ENCODE measurements around the gene STAT6.

Gene STAT6

DNA sequence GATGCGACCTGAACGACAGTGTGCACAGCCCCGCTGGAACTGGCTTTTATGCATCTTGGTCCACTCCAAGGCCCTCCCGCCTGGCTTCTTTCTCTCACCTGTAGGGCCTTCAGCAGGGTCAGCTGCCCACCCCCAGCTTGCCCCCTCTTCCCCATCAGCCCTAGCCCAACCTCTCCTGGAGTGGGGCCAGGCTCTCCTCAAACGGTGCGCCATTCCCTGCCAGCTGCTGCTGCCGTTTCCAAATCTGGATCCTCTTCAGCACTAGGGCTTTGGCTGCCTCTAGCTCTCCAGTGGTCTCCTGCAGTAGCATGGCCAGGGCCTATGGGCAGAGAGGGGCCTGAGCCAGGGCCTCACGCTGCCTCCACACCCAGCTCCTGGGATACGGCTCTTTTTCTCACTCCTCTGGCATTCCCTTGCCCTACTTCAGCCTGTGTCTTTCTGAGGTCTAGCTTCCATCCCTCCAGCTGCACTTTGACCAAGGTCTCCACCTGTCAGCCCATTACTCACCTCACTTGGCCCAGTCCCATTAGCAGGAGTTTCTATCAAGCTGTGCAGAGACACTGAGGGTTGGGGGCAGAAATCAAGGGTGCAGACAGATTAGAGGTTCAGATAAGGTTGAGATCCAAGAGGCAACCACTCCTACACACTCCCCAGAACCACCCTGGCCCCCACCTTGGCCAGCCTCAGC, 5.0 kb downstream of the STAT6 start:
- H3K4me2 ChIP-seq = no peak overlapping the region
- H4K20me1 ChIP-seq (ENCODE audit: insufficient read depth) = no peaks in the 10 kb centered on the region
- H3K27ac ChIP-seq = no peak overlapping the region
- no peaks in the 10 kb centered on the region for H3K27me3 ChIP-seq (ENCODE audit: insufficient read depth, low read depth)
- H3K79me2 ChIP-seq (ENCODE audit: insufficient read depth, low read depth) = no peaks in the 10 kb centered on the region; the same call in 1 of the 2 replicates
- TF ChIP-seq, protein P1, sequence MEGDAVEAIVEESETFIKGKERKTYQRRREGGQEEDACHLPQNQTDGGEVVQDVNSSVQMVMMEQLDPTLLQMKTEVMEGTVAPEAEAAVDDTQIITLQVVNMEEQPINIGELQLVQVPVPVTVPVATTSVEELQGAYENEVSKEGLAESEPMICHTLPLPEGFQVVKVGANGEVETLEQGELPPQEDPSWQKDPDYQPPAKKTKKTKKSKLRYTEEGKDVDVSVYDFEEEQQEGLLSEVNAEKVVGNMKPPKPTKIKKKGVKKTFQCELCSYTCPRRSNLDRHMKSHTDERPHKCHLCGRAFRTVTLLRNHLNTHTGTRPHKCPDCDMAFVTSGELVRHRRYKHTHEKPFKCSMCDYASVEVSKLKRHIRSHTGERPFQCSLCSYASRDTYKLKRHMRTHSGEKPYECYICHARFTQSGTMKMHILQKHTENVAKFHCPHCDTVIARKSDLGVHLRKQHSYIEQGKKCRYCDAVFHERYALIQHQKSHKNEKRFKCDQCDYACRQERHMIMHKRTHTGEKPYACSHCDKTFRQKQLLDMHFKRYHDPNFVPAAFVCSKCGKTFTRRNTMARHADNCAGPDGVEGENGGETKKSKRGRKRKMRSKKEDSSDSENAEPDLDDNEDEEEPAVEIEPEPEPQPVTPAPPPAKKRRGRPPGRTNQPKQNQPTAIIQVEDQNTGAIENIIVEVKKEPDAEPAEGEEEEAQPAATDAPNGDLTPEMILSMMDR (conservative IDR thresholded peaks at IDR 0.05; ENCODE audit: low read depth, low read length) = no peak
- H3K4me1 ChIP-seq (ENCODE audit: low read depth, poor library complexity, severe bottlenecking) = peaks cover 12% of the 10 kb centered on the region
- H3K36me3 ChIP-seq (ENCODE audit: insufficient read depth) = no peaks in the 10 kb centered on the region
- H3K4me3 ChIP-seq (IDR thresholded peaks at IDR 0.05; ENCODE audit: insufficient read depth, low read depth, low read length) = no peak overlapping the region
- H3K9ac ChIP-seq = no peak overlapping the region
- H2AFZ ChIP-seq (ENCODE audit: low read depth) = no peak overlapping the region

DNA sequence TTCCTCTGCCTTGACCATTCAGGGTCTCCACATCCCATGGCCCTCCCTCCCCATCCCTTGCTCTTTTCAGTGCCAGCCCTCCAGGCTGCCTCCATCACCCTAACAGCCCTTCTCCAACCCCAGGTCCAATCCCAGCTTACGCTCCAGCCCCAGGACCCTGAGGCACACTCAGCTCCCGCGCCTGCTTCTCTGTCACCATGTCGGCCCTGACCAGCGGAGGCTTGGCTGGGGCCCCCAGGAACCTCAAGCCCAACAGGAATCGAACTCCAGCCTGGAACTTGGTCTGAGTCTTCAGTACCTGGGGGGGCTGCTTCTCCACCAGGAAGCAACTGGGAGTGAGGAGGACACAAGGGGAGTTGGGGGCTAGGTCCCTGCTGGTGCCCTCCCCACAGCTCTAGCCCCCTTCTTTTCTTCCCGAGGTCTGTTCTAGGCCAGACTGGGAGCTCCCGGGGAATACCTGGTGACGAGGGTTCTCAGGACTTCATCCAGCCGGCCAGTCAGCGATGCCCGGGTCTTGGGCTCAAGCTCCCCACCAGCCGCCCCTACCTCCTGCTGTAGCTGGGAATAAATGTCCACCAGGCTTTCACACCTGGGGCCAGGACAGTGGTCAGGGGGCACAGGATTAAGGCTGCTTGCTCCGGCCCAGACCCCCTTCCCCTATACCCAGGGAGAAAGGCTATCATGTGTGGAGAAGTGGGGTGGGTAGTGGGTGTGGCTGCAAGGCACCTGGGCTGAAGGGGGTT, 6.0 kb downstream of the STAT6 start:
- H3K27me3 ChIP-seq (ENCODE audit: insufficient read depth, low read depth) = no peaks in the 10 kb centered on the region
- H3K4me3 ChIP-seq (IDR thresholded peaks at IDR 0.05; ENCODE audit: insufficient read depth, low read depth, low read length) = no peak overlapping the region
- H4K20me1 ChIP-seq (ENCODE audit: insufficient read depth) = no peaks in the 10 kb centered on the region
- H3K27ac ChIP-seq = no peak overlapping the region
- no peaks in the 10 kb centered on the region for H3K79me2 ChIP-seq (ENCODE audit: insufficient read depth, low read depth)
- TF ChIP-seq, protein P1 (conservative IDR thresholded peaks at IDR 0.05; ENCODE audit: low read depth, low read length) = no peak
- no peaks in the 10 kb centered on the region for H3K36me3 ChIP-seq (ENCODE audit: insufficient read depth)
- no peak overlapping the region for H3K9ac ChIP-seq
- no peak overlapping the region for H3K4me2 ChIP-seq
- no peak overlapping the region for H2AFZ ChIP-seq (ENCODE audit: low read depth)
- H3K4me1 ChIP-seq (ENCODE audit: low read depth, poor library complexity, severe bottlenecking) = peaks cover 11% of the 10 kb centered on the region

DNA sequence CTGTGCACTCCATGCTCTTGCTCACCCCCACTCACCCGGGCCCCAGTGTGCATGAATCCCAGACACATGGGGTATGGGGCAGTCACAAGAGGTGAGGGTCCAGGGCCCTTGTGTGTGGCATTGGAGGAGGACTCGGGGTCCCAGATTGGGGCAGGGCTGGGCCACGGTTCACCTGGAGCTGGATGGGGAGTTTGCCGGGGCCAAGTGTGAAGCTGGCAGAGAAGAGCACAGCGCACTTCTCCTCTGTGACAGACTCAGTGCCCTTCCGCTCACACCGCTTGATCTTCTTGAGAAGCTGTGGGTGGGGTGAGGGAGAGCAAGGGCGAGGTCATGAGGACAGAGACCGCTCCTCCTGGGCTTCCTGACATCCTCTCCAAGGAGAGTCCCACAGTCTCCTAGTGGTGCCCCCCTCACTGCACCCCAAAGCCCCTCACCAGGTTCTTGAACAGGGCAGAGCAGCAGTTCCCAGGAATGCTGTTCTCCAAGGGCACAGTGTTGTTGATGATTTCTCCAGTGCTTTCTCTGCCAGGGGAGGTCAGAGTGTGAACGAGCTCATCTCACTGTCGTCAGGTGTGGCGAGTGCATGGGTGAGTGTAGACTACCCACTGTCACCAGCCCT, 6.8 kb downstream of the STAT6 start:
- Histone ChIP-seq H3K4me2 (no peak overlapping the region), H3K36me3 (ENCODE audit: insufficient read depth) (no peaks in the 10 kb centered on the region), H3K9ac (no peak overlapping the region), H4K20me1 (ENCODE audit: insufficient read depth) (no peaks in the 10 kb centered on the region), H3K4me3 (IDR thresholded peaks at IDR 0.05; ENCODE audit: insufficient read depth, low read depth, low read length) (no peak overlapping the region), H3K4me1 (ENCODE audit: low read depth, poor library complexity, severe bottlenecking) (peaks cover 3% of the 10 kb centered on the region), H3K79me2 (ENCODE audit: insufficient read depth, low read depth) (no peaks in the 10 kb centered on the region), H2AFZ (ENCODE audit: low read depth) (no peak overlapping the region), H3K27ac (no peak overlapping the region), H3K27me3 (ENCODE audit: insufficient read depth, low read depth) (no peaks in the 10 kb centered on the region)
- TF ChIP-seq, protein P1 (conservative IDR thresholded peaks at IDR 0.05; ENCODE audit: low read depth, low read length) = no peak

DNA sequence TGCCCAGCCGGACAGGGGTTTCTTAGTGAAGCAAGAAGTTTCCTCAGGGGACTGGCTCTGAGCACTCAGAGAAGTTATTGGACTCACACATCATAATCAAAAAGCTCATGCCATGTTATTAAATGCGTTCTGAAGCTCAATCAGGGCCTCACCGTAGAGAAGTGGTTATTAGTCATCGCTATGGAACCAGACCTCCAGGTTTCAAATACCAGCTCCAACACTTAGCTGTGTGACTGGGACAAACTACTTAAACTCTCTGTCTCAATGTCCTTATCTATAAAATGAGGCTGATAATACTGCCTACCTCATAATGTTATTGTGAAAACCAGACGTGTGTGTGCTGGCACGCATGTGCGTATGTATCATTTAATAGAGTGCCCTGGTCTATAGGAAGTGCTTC, 7.3 kb downstream of the STAT6 start:
- Histone ChIP-seq H4K20me1 (ENCODE audit: insufficient read depth) (no peaks in the 10 kb centered on the region), H3K4me1 (ENCODE audit: low read depth, poor library complexity, severe bottlenecking) (no peaks in the 10 kb centered on the region), H3K4me3 (IDR thresholded peaks at IDR 0.05; ENCODE audit: insufficient read depth, low read depth, low read length) (no peak overlapping the region), H2AFZ (ENCODE audit: low read depth) (no peak overlapping the region), H3K36me3 (ENCODE audit: insufficient read depth) (no peaks in the 10 kb centered on the region), H3K27ac (no peak overlapping the region), H3K79me2 (ENCODE audit: insufficient read depth, low read depth) (no peaks in the 10 kb centered on the region), H3K27me3 (ENCODE audit: insufficient read depth, low read depth) (no peaks in the 10 kb centered on the region), H3K4me2 (no peak overlapping the region), H3K9ac (no peak overlapping the region)
- TF ChIP-seq, protein P1 (conservative IDR thresholded peaks at IDR 0.05; ENCODE audit: low read depth, low read length) = no peak

Data from KMS-11 (cell line).